Bronchial epithelial cell (primary cell): Measurements from ENCODE around the gene LOXL3. TPM values are rescaled to one million over a fixed set of nuclear protein-coding genes. Genes with fewer than 3 reads are reported as not detected.

Experiments
- DNase-seq: peaks from one replicate; pipeline ENCODE4 v3.0.0-alpha.2; 2010; ENCODE audit warnings: low read depth
- FAIRE-seq: peaks from 2 replicates; lab custom pipeline; 2011; peaks lifted over from hg19 to GRCh38; lab: Jason Lieb, UNC
- H3K27me3 ChIP-seq: 2 replicates; pipeline ENCODE4 v1.5.1; 2011; ENCODE audit warnings: low read length; ENCODE audit not compliant: control insufficient read depth, insufficient read depth
- H3K36me3 ChIP-seq: 2 replicates; pipeline ENCODE4 v1.5.1; 2011; ENCODE audit warnings: low read length; ENCODE audit not compliant: control insufficient read depth, insufficient read depth
- H3K4me3 ChIP-seq: 2 replicates; pipeline ENCODE4 v1.5.1; 2011; ENCODE audit warnings: mild to moderate bottlenecking, low read depth, low read length, control low read depth
- CTCF ChIP-seq: IDR thresholded peaks from 2 replicates; pipeline ENCODE4 v1.5.1; 2011; ENCODE audit warnings: mild to moderate bottlenecking, moderate library complexity, low read length, control low read depth, inconsistent platforms; ENCODE audit not compliant: insufficient read depth, severe bottlenecking
- total RNA-seq: library from RNA; depleted of rRNA; stranded (reverse); fragments of >200 nt; gene quantifications from 2 replicates; pipeline ENCODE4 v1.2.1, GENCODE V29; 2014

LOXL3 gene
- total RNA-seq, 1 donor from 2014 or later = 0.53 TPM

- no peak overlapping the region for H3K4me3 ChIP-seq
- DNase-seq (no peak), FAIRE-seq (no peak)
- peaks cover 2% of the 10 kb centered on the region for H3K27me3 ChIP-seq
- peaks cover 7% of the 10 kb centered on the region for H3K36me3 ChIP-seq
- no peak for TF ChIP-seq CTCF
Observed at GRCh38 chr2:74505448-74506246, 48.1 kb downstream of the LOXL3 start.

- peaks cover 5% of the 10 kb centered on the region for H3K27me3 ChIP-seq
- no peak overlapping the region for H3K4me3 ChIP-seq
- FAIRE-seq (no peak), DNase-seq (no peak)
- TF ChIP-seq CTCF = no peak
- H3K36me3 ChIP-seq = peaks cover 7% of the 10 kb centered on the region
Observed at GRCh38 chr2:74504591-74504990, 49.2 kb downstream of the LOXL3 start.

GRCh38 chr2:74503506-74504475 is 50.0 kb downstream of the LOXL3 start:
- peak overlapping the region; percentile 54 for H3K4me3 ChIP-seq
- FAIRE-seq = no peak

GRCh38 chr2:74502720-74503505 is 50.8 kb downstream of the LOXL3 start:
- TF ChIP-seq CTCF = peak; percentile 47
- FAIRE-seq (no peak), DNase-seq (peak; percentile 64)
- Histone ChIP-seq H3K4me3 (peak overlapping the region; percentile 54), H3K27me3 (peaks cover 9% of the 10 kb centered on the region), H3K36me3 (peaks cover 7% of the 10 kb centered on the region)

More at GRCh38 chr2:74503506-74504475, 50.0 kb downstream of the LOXL3 start:
- no peak for TF ChIP-seq CTCF
- H3K27me3 ChIP-seq = peaks cover 7% of the 10 kb centered on the region
- H3K36me3 ChIP-seq = peaks cover 7% of the 10 kb centered on the region
- no peak for DNase-seq

GRCh38 chr2:74502147-74502719 is 51.5 kb downstream of the LOXL3 start:
- peaks cover 9% of the 10 kb centered on the region for H3K27me3 ChIP-seq

More at GRCh38 chr2:74502147-74502719, 51.5 kb downstream of the LOXL3 start:
- FAIRE-seq (no peak), DNase-seq (no peak)
- peak overlapping the region; percentile 54 for H3K4me3 ChIP-seq
- H3K36me3 ChIP-seq = peaks cover 7% of the 10 kb centered on the region
- no peak for TF ChIP-seq CTCF
